Putamen (tissue), 1 donor: ENCODE results near the gene GHRHR.

Experiments
- DNase-seq: peaks from one replicate; pipeline ENCODE4 v3.0.0-alpha.2; 2016; ENCODE audit warnings: low spot score

The GHRHR gene

DNA sequence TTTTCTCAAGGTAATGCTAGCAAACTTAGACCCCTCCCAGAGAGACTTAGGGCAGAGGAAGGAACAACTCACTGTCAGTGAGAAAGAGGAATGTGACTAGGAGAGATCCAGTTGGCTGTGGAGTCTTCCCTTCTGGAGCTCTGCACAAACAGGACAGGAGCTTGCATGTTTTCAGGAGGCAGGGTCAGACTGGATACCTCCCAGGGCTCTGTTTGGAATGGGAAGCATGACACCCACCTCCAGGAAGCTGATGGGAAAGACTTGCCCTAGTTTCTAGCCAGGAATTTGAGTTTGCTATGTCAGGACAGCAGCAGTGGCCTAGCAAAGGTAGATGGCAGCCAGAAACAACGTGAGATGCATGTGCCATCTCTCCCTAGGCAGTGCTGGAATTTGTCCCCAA, 40.6 kb downstream of the GHRHR start:
- DNase-seq = no peak

DNA sequence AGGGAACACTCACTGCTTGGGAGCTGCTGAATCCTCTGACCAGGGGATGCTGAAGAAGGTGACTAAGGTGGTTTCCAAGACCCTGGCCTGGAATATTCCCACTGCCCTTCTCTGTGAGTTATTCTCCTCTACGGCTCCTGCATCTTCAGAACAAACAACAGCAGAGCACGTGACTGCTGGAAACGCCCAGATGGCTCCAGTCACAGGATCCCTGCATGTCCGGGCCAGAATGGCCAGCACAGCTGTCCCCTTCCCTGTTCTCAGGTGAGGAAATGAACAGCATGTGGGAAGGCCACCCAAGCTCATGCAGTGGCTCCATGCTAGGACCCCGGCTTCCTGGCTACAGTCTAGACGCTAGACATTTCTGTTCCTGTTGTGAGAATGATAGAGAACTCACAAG, 43.1 kb downstream of the GHRHR start:
- no peak for DNase-seq

DNA sequence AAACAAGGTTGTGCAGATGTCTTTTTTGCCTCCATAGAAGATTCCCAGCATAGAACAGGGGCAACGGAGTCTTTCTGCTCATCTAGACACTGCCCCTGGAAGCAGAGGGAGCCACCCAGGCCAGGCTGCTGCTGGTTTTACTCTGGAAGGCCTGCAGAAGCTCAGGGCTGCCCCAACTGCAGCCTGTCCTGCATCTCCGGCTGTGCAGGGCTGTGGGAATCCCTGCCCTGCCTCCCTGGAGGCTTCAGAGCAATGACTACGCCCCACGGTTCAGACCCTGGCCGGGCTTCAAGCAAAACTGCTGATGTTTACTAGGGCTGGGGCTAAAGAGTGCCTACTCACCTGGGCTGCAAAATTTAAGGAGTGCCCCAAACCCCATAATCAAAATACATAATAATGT, 43.9 kb downstream of the GHRHR start:
- no peak for DNase-seq

DNA sequence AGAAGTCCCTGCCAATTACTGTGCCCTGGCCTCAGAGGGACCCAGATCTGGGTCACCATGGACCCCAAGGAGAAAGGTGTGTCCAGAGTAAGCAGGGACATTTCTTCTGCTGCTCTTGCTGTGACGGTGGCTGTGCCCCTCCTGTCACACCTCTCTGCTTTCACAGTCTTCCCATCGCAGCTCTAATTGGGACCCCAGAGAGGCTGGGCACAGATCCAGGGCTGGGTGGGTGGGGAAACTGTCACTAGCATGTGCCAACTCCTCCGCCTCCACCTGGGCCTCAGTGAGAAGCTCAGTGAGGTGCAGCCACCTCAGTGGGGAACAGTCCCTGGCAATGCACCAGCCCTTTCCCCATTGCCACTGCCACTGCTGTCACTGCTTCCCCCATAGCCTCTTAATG, 51.1 kb downstream of the GHRHR start:
- no peak for DNase-seq

DNA sequence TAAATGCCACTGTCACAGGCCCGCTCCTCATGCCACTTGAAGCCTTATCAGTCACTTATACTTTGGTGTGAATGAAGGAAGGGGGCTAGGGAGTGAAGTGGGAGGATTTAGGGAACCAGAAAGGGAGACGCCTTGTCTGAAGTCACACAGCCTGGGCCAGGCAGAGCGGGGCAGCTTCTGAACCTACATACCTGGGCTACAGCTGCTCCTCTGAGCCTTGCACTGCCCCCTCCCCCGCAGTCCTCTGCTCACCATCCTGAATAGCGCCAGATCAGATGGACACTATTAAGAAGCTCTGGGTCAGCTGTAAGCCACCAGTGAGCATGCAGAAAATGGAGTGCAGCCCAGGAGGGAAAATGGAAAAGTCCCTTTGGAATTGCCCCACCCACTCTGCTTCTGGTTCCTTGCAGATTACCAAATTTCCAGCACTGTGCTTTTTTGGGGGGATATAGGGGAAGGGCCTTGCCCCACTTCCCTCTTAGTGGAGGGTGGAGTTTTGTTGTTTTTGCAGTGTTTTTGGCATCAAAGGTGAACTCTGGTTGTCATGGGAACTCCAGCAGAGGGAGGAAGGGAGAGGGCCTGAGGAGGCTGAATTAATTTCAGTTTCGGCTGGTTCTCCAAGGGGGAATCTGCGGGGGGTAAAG, 53.4 kb downstream of the GHRHR start:
- no peak for DNase-seq

DNA sequence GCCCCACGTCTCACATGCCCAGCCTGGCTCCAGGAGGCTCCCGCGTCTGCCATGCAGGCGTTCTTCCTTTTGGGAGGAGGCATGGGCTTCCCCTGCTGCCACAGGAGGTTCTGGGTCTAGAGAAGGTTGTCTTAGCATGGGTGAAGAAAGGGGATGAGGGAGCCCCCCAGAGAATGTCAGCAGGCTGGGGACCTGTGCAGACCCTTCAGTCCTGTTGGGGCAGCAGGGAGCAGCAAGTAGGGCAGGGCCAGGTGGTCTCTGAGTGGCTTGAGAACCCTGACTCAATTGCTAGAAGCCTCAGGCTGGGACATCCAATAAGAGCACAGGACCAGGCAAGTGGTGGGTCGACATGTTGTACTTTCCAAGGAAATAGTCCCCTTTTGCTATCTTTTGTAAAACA, 54.0 kb downstream of the GHRHR start:
- no peak for DNase-seq

DNA sequence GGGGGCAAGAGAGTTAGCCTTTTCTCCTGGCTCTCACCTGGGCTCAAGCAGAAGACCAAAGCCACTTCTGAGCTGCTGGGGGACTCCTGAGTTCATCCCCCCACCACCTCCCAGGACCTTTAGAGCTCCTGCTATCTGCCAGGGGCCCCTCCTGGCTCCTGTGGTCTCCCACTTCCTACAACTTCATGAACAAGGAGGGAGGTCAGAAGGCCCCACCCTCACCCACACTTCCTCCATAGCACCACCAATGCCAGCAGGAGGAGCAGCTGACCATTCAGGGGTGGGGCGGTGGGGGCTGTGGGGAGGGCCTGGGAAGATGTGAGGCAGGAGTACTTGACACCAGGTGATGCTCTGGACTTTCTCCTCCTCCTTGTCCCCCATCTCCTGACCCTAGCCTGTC, 55.8 kb downstream of the GHRHR start:
- DNase-seq = no peak

DNA sequence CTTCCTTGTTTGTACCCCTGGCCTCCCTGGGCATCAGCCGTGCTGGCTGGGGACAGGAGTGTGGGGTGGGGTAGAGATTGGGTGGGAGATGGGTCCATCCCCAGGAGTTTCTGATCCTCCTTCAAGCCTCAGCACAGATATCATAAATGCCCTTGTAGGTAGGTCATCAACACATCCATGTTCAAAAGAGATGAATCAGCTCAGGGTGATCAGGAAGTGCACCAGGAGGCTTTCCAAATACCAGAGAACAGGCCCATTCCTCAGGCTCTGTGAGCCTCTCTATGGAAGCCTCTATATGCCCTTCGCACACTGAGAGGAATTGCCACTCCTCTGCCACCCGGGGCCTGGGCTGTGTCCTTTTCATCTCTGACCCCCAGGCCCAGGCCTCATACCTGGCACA, 56.4 kb downstream of the GHRHR start:
- no peak for DNase-seq

DNA sequence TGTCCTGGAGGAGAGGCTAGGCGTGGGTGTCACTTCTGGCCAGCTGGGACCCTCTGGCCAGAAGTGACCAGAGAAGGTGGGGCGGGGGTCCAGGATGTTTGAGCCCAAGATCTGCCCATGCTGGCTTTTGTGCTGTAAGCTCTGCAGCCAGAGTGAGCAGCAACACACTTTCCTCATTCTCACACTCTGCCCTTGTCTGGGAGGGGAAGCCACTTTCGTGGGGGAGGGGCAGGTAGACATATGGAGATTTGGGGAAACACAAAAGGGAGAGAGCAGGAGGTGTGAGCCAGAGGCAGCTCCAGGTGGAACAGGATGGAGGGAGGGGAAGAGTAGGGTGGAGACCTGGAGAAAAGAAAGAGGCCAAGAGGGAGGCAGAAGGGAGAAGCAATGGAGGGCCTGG, 56.9 kb downstream of the GHRHR start:
- no peak for DNase-seq

DNA sequence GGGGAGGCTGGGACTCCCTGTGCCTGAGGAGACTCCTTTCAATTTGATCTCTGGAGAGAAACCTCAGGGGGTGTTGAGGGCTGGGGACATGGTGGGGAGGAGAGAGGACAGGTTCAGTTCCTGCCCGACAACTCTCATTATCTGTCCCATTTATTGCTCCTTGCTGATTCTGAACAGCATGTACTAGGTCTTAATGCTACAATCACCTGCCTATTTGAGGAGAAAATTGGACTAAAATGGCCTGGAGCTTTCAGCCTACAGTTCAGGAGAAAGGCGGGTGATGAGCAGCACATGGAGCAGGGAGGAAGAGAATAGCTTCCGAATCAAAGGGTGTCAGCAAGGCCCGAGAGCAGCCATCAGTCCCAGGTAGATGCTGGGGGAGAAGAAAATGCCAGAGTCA, 58.4 kb downstream of the GHRHR start:
- DNase-seq = no peak

DNA sequence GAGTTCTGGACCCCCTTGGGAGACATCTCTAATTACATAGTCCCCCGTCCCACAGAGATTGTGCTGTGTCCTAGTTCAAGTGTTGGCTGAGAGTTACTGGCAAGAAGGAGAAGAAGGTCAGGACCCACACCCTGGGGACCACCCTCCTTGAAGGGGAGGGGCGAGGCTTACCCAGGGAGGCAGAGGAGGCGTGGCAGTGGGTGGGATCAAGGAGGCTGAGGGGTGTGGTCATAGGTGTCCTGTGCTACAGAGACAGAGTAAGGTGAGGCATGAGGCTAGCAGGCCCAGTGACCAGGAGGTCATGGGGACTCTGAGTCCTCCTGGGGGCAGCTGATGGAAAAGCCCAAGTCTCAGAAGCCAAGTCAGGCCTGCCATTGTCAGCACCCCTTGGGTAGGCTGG, 59.0 kb downstream of the GHRHR start:
- no peak for DNase-seq

DNA sequence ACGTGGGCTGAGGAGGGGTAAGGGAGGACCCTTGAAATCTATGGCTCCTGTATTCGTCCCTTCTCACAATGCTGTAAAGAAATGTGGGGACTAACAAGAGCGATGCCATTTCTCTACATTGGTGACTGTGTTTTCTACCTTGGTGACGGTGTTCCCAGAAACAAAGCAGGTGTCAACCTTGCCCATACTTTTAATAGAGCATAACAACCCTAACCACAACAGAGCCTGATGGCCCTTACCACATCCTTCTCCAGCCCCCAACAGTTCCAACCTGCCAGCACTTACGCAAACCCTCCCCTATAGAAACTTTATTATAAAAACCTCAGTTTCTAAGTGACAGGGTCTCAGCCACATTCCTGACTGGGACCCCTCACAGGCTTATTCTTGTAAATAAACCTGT, 60.1 kb downstream of the GHRHR start:
- no peak for DNase-seq

DNA sequence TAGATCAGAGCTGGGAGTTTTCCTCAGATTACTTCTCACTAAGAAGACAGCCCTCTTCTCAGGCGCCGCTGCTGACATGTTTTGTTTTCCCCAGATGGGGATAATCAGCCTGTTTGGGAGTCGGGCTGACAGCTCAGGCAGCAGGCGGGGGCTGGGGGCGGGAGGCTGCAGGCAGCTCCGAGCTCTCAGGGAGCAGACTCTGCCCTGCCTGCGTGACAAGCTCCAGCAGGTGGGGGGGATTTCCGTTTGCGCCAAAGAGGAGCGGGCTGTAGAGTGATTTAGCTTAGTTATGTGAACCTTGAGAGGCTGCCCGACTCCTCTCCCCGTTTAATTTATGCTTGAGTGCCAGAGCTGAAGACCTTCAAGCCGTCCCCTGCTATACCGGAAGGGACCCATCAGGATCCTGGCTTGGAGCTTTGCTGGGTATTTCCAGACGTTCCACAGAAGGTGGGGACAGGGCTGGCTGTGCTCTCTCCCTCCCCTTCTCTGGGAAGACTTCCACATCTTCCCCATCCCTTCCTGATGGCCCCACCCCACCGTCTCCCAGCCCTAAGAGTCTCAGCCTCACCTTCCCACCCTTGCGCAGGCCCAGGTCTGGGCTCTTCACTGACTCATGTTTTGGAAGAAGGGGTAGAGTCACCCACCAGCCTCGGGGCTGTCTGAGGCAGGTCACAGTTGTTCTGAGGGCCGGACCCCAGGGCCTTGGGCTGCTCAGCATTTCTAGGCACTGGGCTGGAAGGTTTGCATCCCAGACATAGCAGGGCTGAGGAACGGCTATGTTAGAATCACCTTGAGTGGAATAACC, 63.6 kb downstream of the GHRHR start:
- peak; percentile 48 for DNase-seq

DNA sequence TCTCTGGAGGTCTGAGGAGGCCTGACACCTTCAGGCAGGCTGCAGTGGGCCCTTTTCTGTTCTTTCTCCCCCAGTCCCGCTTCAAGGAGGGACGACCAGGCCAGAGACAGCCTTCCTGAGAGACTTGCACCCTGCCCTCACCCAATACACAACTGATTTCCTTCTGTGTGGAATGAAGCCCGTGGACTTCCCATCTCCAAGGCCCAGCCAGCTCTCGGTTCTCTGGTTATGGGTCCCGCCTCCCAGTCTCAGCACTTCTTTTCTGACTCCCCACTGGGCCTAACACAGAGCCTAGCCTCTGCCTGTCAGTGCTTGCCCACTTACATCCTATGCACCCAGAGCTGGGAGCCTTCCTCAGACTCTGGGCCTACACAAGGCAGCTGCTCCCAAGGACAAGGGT, 64.3 kb downstream of the GHRHR start:
- DNase-seq = no peak

DNA sequence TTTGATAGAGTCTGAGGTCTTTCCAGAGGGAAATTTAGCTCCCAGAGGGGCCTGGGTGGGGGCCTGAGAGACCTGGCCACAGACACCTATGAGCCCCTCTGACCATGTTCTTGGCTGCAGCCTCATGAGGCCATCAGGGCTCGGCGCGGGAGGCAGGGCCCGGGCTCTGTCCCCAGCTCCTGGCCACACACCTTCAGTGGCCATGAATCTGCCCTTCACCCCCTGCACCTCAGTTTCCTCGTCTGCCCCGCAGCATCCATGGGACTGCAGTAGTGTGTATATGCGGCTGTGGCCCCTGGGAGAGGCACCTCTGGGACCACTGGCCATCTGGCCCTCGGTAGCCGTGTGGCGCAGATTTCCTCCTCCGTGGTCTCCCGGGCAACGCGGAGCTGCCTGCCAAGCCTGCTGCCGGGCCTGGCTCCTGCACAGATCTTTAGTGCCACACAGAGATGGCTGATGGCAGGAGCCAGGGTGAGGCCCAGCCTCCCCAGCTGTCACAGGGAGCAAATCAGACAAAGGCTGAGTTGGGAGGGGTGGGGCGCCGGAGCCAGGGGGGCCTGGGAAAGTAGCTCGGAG, 64.8 kb downstream of the GHRHR start:
- DNase-seq = peak; percentile 23
